H9 (cell line): ENCODE measurements around the gene SLC17A7. TPM values are rescaled to one million over a fixed set of nuclear protein-coding genes. Genes with fewer than 3 reads are reported as not detected.

Experiments
- DNase-seq: peaks from one replicate; pipeline ENCODE4 v3.0.0-alpha.2; 2017
- H2AFZ ChIP-seq: one replicate; pipeline ENCODE4 v1.6.1; 2013; ENCODE audit warnings: mild to moderate bottlenecking, low read length, control low read depth, moderate library complexity
- H2AK5ac ChIP-seq: 2 replicates; pipeline ENCODE4 v1.6.1; 2013; ENCODE audit warnings: low read length, control low read depth, mixed read lengths; ENCODE audit not compliant: insufficient read length
- H2BK120ac ChIP-seq: one replicate; pipeline ENCODE4 v1.6.1; 2013; ENCODE audit warnings: low read depth, mild to moderate bottlenecking, low read length, control low read depth, inconsistent platforms; ENCODE audit not compliant: poor library complexity, severe bottlenecking
- H2BK12ac ChIP-seq: 2 replicates; pipeline ENCODE4 v1.6.1; 2013; ENCODE audit warnings: low read length, control low read depth, mixed read lengths, low read depth; ENCODE audit not compliant: insufficient read length
- H2BK15ac ChIP-seq: 2 replicates; pipeline ENCODE4 v1.6.1; 2013; ENCODE audit warnings: low read depth, low read length, control low read depth
- H2BK20ac ChIP-seq: one replicate; pipeline ENCODE4 v1.6.1; 2013; ENCODE audit warnings: low read depth, mild to moderate bottlenecking, low read length, control low read depth, inconsistent platforms; ENCODE audit not compliant: poor library complexity, severe bottlenecking
- H2BK5ac ChIP-seq: 2 replicates; pipeline ENCODE4 v1.6.1; 2013; ENCODE audit warnings: low read length, control low read depth, mixed read lengths; ENCODE audit not compliant: insufficient read length
- H3K14ac ChIP-seq: 2 replicates; pipeline ENCODE4 v1.6.1; 2013; ENCODE audit warnings: low read length, control low read depth; ENCODE audit not compliant: insufficient read depth
- H3K18ac ChIP-seq: 2 replicates; pipeline ENCODE4 v1.6.1; 2013; ENCODE audit warnings: low read depth, mild to moderate bottlenecking, mixed read lengths, low read length, control low read depth; ENCODE audit not compliant: insufficient read length
- H3K23ac ChIP-seq: 2 replicates; pipeline ENCODE4 v1.6.1; 2013; ENCODE audit warnings: low read length, control low read depth, mixed read lengths, low read depth; ENCODE audit not compliant: insufficient read length
- H3K23me2 ChIP-seq: 2 replicates; pipeline ENCODE4 v1.6.1; 2013; ENCODE audit warnings: low read depth, mild to moderate bottlenecking, mixed read lengths, low read length, control low read depth; ENCODE audit not compliant: insufficient read length, poor library complexity, severe bottlenecking
- H3K27ac ChIP-seq: 2 replicates; pipeline ENCODE4 v1.5.1; 2013; ENCODE audit warnings: low read length, control low read depth, mixed read lengths, low read depth; ENCODE audit not compliant: insufficient read length
- H3K27me3 ChIP-seq: 2 replicates; pipeline ENCODE4 v1.6.1; 2013; ENCODE audit warnings: low read length, control low read depth, inconsistent platforms; ENCODE audit not compliant: insufficient read depth
- H3K4ac ChIP-seq: 2 replicates; pipeline ENCODE4 v1.6.1; 2013; ENCODE audit warnings: low read depth, mild to moderate bottlenecking, control low read depth, inconsistent platforms, low read length, moderate library complexity
- H3K4me1 ChIP-seq: 2 replicates; pipeline ENCODE4 v1.6.1; 2013; ENCODE audit warnings: low read length, control low read depth, inconsistent platforms; ENCODE audit not compliant: insufficient read depth
- H3K4me2 ChIP-seq: 2 replicates; pipeline ENCODE4 v1.6.1; 2013; ENCODE audit warnings: low read length, control low read depth, mixed read lengths; ENCODE audit not compliant: insufficient read length, insufficient read depth
- H3K56ac ChIP-seq: 2 replicates; pipeline ENCODE4 v1.6.1; 2013; ENCODE audit warnings: low read depth, mild to moderate bottlenecking, mixed read lengths, low read length, control low read depth; ENCODE audit not compliant: insufficient read length
- H3K79me1 ChIP-seq: 2 replicates; pipeline ENCODE4 v1.6.1; 2013; ENCODE audit warnings: low read depth, mild to moderate bottlenecking, moderate library complexity, low read length, control low read depth, inconsistent platforms; ENCODE audit not compliant: insufficient read depth, poor library complexity, severe bottlenecking
- H3K79me2 ChIP-seq: 2 replicates; pipeline ENCODE4 v1.6.1; 2013; ENCODE audit warnings: low read length, control low read depth, inconsistent platforms; ENCODE audit not compliant: insufficient read depth
- H3K9ac ChIP-seq: 2 replicates; pipeline ENCODE4 v1.6.1; 2013; ENCODE audit warnings: low read length, control low read depth, mixed read lengths; ENCODE audit not compliant: insufficient read length; ENCODE audit errors: extremely low read depth
- H3K9me3 ChIP-seq: one replicate; pipeline ENCODE4 v1.6.1; 2013; ENCODE audit warnings: low read depth, low read length, inconsistent platforms; ENCODE audit not compliant: control insufficient read depth
- H3T11ph ChIP-seq: one replicate; pipeline ENCODE4 v1.6.1; 2013; ENCODE audit warnings: mild to moderate bottlenecking, low read length, control low read depth, inconsistent platforms
- H4K20me1 ChIP-seq: one replicate; pipeline ENCODE4 v1.6.1; 2013; ENCODE audit not compliant: control insufficient read depth, insufficient read length, insufficient read depth
- H4K5ac ChIP-seq: 2 replicates; pipeline ENCODE4 v1.6.1; 2013; ENCODE audit warnings: low read depth, mild to moderate bottlenecking, mixed read lengths, low read length, control low read depth; ENCODE audit not compliant: insufficient read length
- H4K8ac ChIP-seq: replicated peaks from 2 replicates; pipeline ENCODE4 v1.6.1; 2013; ENCODE audit warnings: low read length, control low read depth, mixed read lengths, low read depth; ENCODE audit not compliant: insufficient read length
- H4K91ac ChIP-seq: 2 replicates; pipeline ENCODE4 v1.6.1; 2013; ENCODE audit warnings: low read depth, mild to moderate bottlenecking, moderate library complexity, mixed read lengths, low read length, control low read depth; ENCODE audit not compliant: insufficient read length
- H3K27ac Mint-ChIP-seq, 3 experiments: 2 replicates in 2 of 3; 3 replicates in 1 of 3; pipeline ENCODE4 v1.8.0; 2020 to 2021; ENCODE audit warnings: mixed read lengths in 3 of 3, mild to moderate bottlenecking in 1 of 3, moderate library complexity in 1 of 3
- H3K27me3 Mint-ChIP-seq: 2 replicates; pipeline ENCODE4 v1.8.0; 2021; ENCODE audit warnings: low read depth, mild to moderate bottlenecking, moderate library complexity, mixed read lengths
- H3K36me3 Mint-ChIP-seq, 3 experiments: 2 replicates in 2 of 3; 3 replicates in 1 of 3; pipeline ENCODE4 v1.8.0; 2020 to 2021; ENCODE audit warnings: low read depth in 3 of 3, mixed read lengths in 3 of 3; ENCODE audit not compliant: insufficient read depth in 1 of 3
- H3K4me1 Mint-ChIP-seq, 2 experiments: 2 replicates each; pipeline ENCODE4 v1.8.0; 2020; ENCODE audit warnings: mixed read lengths in 2 of 2
- H3K4me3 Mint-ChIP-seq, 2 experiments: 2 replicates in 1 of 2; 3 replicates in 1 of 2; pipeline ENCODE4 v1.8.0; 2020 to 2021; ENCODE audit warnings: mild to moderate bottlenecking in 2 of 2, mixed read lengths in 2 of 2, moderate library complexity in 1 of 2
- H3K9me3 Mint-ChIP-seq, 2 experiments: 2 replicates in 1 of 2; 3 replicates in 1 of 2; pipeline ENCODE4 v1.8.0; 2020; ENCODE audit warnings: mild to moderate bottlenecking in 2 of 2, mixed read lengths in 2 of 2, moderate library complexity in 1 of 2
- CTCF ChIP-seq: fragments of 200-600 bp; sonication (generic); conservative IDR thresholded peaks from 3 replicates; pipeline ENCODE4 v1.8.0; 2021; ENCODE audit warnings: antibody characterized with exemption, mild to moderate bottlenecking
- WGBS: extraction: QIAGEN DNeasy Blood & Tissue Kit; methylation state at CpG from one replicate; pipeline ENCODE4 v1.1.7; 2013; ENCODE audit warnings: missing lambda C conversion rate, low lambda C conversion rate, mixed read lengths; ENCODE audit not compliant: insufficient read length; ENCODE audit errors: extremely low coverage; 5-methylcytosine and 5-hydroxymethylcytosine counted together
- total RNA-seq: library from RNA; stranded (reverse); gene quantifications from 2 replicates; pipeline ENCODE4 v1.2.1, GENCODE V29; 2021

SLC17A7 gene
- total RNA-seq, 1 experiment from 2014 or later, result 1.3 TPM

GRCh38 chr19:49441960-49442350, 628 bp upstream of the SLC17A7 start:
- no peak overlapping the region for H4K5ac ChIP-seq
- TF ChIP-seq CTCF, result no peak
- no peak overlapping the region for H2BK5ac ChIP-seq
- H2AK5ac ChIP-seq, result no peak overlapping the region
- Mint-ChIP-seq H3K36me3 (peaks cover 8 to 12% (median 11%) of the 10 kb centered on the region in 3 experiments), H3K27me3 (peaks cover 53% of the 10 kb centered on the region), H3K27ac (peak overlapping the region in 1 of 3 experiments; percentile 59; a peak in 1 of 7 replicates), H3K4me1 (peaks cover 20 to 33% of the 10 kb centered on the region in 2 experiments), H3K9me3 (no peaks in the 10 kb centered on the region; a peak in 1 of 5 replicates), H3K4me3 (peak overlapping the region; percentile 74 to 82)
- H3T11ph ChIP-seq, result no peak overlapping the region
- H3K4me1 ChIP-seq, result no peaks in the 10 kb centered on the region
- H3K79me2 ChIP-seq, result no peaks in the 10 kb centered on the region
- no peak overlapping the region for H3K56ac ChIP-seq
- H4K91ac ChIP-seq, result no peak overlapping the region
- no peak overlapping the region for H2BK120ac ChIP-seq
- H3K14ac ChIP-seq, result no peak overlapping the region
- no peak overlapping the region for H3K23ac ChIP-seq
- no peak overlapping the region for H2AFZ ChIP-seq
- H3K79me1 ChIP-seq, result no peaks in the 10 kb centered on the region
- H3K4ac ChIP-seq, result no peak overlapping the region
- H2BK20ac ChIP-seq, result no peak overlapping the region
- no peaks in the 10 kb centered on the region for H4K20me1 ChIP-seq
- no peak overlapping the region for H2BK12ac ChIP-seq
- no peak overlapping the region for H3K18ac ChIP-seq
- peaks cover 34% of the 10 kb centered on the region; the same call in 1 of the 2 replicates for H3K27me3 ChIP-seq
- H3K23me2 ChIP-seq, result peaks cover 21% of the 10 kb centered on the region
- WGBS, result no CpG with 5 or more reads among the region's 14 CpGs
- DNase-seq, result no peak
- peak overlapping the region; percentile 83 for H3K4me2 ChIP-seq
- H3K9ac ChIP-seq, result no peak overlapping the region
- no peak overlapping the region for H4K8ac ChIP-seq
- no peak overlapping the region for H3K27ac ChIP-seq
- no peak overlapping the region for H2BK15ac ChIP-seq
- no peaks in the 10 kb centered on the region for H3K9me3 ChIP-seq
